Kidney (tissue), 14 donors: ENCODE measurements around the gene ACVR1. TPM values are rescaled to one million over a fixed set of nuclear protein-coding genes. Genes with fewer than 3 reads are reported as not detected.

Source experiments
- DNase-seq, 5 donors: peaks; one replicate each; pipeline ENCODE4 v3.0.0-alpha.2; 2013 to 2020
- FAIRE-seq: peaks from 2 replicates; lab custom pipeline; 2012; peaks lifted over from hg19 to GRCh38; lab: Jason Lieb, UNC
- H3K27ac ChIP-seq, 2 donors: one replicate each; pipeline ENCODE4 v1.7.0; 2013; ENCODE audit warnings: low read depth in 2 of 2, low read length in 2 of 2, inconsistent platforms in 1 of 2
- H3K27me3 ChIP-seq: one replicate; pipeline ENCODE4 v1.7.1; 2013; ENCODE audit warnings: low read length, inconsistent platforms; ENCODE audit not compliant: control insufficient read depth, insufficient read depth
- H3K36me3 ChIP-seq, 3 donors: one replicate each; pipeline versions ENCODE4 v1.7.0 to v1.7.1; 2013; ENCODE audit warnings: low read length in 3 of 3, control low read depth in 1 of 3, inconsistent platforms in 1 of 3; ENCODE audit not compliant: insufficient read depth in 3 of 3, control insufficient read depth in 2 of 3
- H3K4me1 ChIP-seq, 3 donors: one replicate each; pipeline versions ENCODE4 v1.7.0 to v1.7.1; 2013; ENCODE audit warnings: low read length in 3 of 3, inconsistent platforms in 1 of 3, low read depth in 1 of 3; ENCODE audit not compliant: control insufficient read depth in 2 of 3, insufficient read depth in 2 of 3
- H3K4me3 ChIP-seq, 3 donors: one replicate each; pipeline versions ENCODE4 v1.7.0 to v1.8.1; 2013; ENCODE audit warnings: low read length in 3 of 3, control low read depth in 1 of 3, inconsistent platforms in 1 of 3
- H3K9ac ChIP-seq, 3 donors: one replicate each; pipeline versions ENCODE4 v1.7.0 to v1.7.1; 2013; ENCODE audit warnings: low read length in 3 of 3, control low read depth in 1 of 3, inconsistent platforms in 1 of 3
- H3K9me3 ChIP-seq, 3 donors: one replicate each; pipeline versions ENCODE4 v1.7.0 to v1.7.1; 2013; ENCODE audit warnings: low read length in 3 of 3, control low read depth in 1 of 3, inconsistent platforms in 1 of 3; ENCODE audit not compliant: control insufficient read depth in 2 of 3, insufficient read depth in 1 of 3
- CTCF ChIP-seq: IDR thresholded peaks from 3 replicates; pipeline ENCODE4 v1.5.1; 2012; ENCODE audit warnings: mild to moderate bottlenecking, moderate library complexity, borderline replicate concordance; ENCODE audit not compliant: insufficient read depth; ENCODE audit errors: extremely low read depth
- intact Hi-C: fragments of 100-400 bp; cut with DNase I; formaldehyde crosslinking; loops from one replicate; pipeline ENCODE4 v1.11.1; 2022
- polyA plus RNA-seq: library from polyadenylated mRNA; stranded (reverse); fragments of 350-450 nt; fragmentation: Illumina TruSeq; extraction: RNeasy Lipid Tissue Mini Kit (QIAGEN cat#74804); gene quantifications from one replicate; pipeline ENCODE4 v1.2.3, GENCODE V29; 2014; ENCODE audit warnings: low read depth, low replicate concordance; ENCODE audit not compliant: insufficient read depth
- total RNA-seq: library from RNA; stranded (reverse); fragmentation: NEBNext Ultra II Directional; extraction: Animal tissue kit (Norgen Biotek cat#: 25700); gene quantifications from one replicate; pipeline ENCODE4 v1.2.1, GENCODE V29; 2021
- donor health status: control.
- donor health status: control.
- donor health status: control.
- donor health status: control.
- donor health status: control.
- donor health status: DM: yes; HTN: yes; CAD: no.
- donor health status: Normal renal cell carcinoma (clear cell type).

The ACVR1 gene
- total and polyA plus RNA-seq, 2 donors from 2014 or later: 16.3 to 38.3 TPM

GRCh38 chr2:157789933-157790511 lies 86.1 kb downstream of the ACVR1 start:
- H3K27me3 ChIP-seq: no peaks in the 10 kb centered on the region
- H3K4me3 ChIP-seq: no peak overlapping the region
- no peak overlapping the region for H3K9ac ChIP-seq
- H3K36me3 ChIP-seq: no peaks in the 10 kb centered on the region
- TF ChIP-seq CTCF: no peak
- H3K9me3 ChIP-seq: no peaks in the 10 kb centered on the region
- DNase-seq (peak in 3 of 5 donors; percentile 34 to 72 (median 34)), FAIRE-seq (no peak)
- intact Hi-C loops: no loop called here
- H3K27ac ChIP-seq: peak overlapping the region; percentile 34 to 43
- H3K4me1 ChIP-seq: peaks cover 0 to 40% (median 16%) of the 10 kb centered on the region in 3 donors

DNA sequence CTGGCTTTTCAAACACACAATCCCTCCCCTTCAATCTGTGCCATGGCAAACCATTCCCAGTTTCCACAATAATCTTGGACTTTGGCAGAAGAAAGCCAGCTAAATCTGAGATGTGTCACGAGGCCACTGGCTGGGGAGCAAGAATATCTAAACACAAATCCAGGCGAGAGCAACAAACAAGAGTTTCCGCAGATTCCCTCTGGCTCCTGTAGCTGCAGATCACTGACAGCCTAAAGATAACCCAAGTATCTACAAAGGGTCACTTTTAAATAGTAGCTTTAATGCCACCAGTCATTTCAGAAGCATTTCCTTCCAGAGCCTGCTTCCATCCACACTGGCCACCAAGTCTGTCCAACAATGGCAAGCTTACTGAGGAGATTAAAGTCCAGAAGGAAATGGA lies 86.9 kb downstream of the ACVR1 start:
- peaks cover 0 to 45% (median 19%) of the 10 kb centered on the region in 3 donors for H3K4me1 ChIP-seq
- H3K27me3 ChIP-seq: no peaks in the 10 kb centered on the region
- H3K9ac ChIP-seq: no peak overlapping the region
- H3K4me3 ChIP-seq: no peak overlapping the region
- H3K36me3 ChIP-seq: no peaks in the 10 kb centered on the region
- intact Hi-C loops: no loop called here
- TF ChIP-seq CTCF: no peak
- DNase-seq: no peak
- no peaks in the 10 kb centered on the region for H3K9me3 ChIP-seq
- H3K27ac ChIP-seq: peak overlapping the region in 1 of 2 donors; percentile 14
- no peak for FAIRE-seq

DNA sequence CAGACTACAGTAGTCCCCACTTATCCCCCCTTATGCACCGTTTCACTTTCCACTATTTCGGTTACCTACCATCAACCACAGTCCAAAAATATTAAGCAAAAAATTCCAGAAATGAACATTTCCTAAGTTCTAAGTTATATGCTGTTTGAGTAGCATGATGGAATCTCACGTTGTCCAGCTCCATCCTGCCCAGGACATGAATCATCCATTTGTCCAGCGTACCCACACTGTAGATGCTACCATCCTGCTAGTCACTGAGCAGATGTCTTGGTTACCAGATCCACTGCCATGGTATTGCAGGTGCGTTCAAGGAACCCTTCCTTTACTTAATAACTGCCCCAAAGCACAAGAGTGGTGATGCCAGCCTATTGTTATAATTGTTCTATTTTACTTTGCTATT lies 87.9 kb downstream of the ACVR1 start:
- no peak overlapping the region for H3K4me3 ChIP-seq
- H3K27ac ChIP-seq: no peak overlapping the region
- no peak for TF ChIP-seq CTCF
- H3K4me1 ChIP-seq: peaks cover 0 to 50% (median 23%) of the 10 kb centered on the region in 3 donors
- FAIRE-seq: no peak
- no peak overlapping the region for H3K9ac ChIP-seq
- intact Hi-C loops: no loop called here
- no peak for DNase-seq
- H3K9me3 ChIP-seq: no peaks in the 10 kb centered on the region
- H3K27me3 ChIP-seq: no peaks in the 10 kb centered on the region
- H3K36me3 ChIP-seq: no peaks in the 10 kb centered on the region
